ENCODE measurements around the gene DIP2C.

DIP2C gene

GRCh38 chr10:508726-509125, 180.7 kb downstream of the DIP2C start:
- no peak for DNase-seq

DNA sequence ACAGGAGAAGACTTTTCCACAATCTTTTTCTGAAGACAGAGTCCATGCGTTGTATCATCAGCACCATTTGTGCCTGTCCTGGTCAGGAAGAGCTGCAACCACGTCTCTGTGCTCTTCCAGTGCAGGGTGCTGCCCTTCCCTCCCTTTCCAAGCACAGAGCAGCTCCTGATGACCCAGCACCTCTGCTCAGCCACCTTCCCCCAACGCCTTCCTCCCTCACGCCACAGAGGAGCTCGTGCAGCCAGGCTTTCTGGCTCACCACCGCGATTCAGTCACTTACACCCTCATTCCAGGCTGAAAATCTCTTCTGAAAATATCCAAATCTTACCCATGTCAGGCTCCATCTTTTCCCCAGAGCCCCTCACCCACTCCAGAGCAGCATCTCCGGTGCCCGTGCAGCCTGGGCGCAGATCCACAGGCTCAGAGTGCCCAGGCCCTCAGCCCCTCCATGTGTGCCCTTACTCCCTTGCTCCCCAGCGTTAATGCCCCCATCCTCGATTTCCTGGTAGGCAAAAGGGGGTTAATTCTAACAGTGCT, 181.5 kb downstream of the DIP2C start:
- DNase-seq: no peak

DNA sequence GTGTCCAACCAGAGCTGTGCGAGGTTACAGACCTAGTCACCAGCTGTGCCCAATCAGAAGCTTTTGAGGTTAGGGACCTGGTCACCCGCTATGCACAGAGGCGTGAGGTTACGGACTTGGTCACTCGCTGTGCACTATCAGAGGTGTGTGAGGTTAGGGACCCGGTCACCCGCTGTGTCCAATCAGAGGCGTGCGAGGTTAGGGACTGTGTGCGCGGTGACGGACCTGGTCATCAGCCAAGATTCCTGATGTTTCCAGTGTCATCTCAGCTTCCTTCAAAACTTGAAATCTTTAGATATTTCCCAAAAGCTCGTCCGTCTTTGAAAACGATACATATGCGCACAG, 182.1 kb downstream of the DIP2C start:
- DNase-seq: no peak

- no peak for DNase-seq
Measured at GRCh38 chr10:506451-507354, 182.8 kb downstream of the DIP2C start.

GRCh38 chr10:505419-505818, 184.0 kb downstream of the DIP2C start:
- no peak for DNase-seq

DNA sequence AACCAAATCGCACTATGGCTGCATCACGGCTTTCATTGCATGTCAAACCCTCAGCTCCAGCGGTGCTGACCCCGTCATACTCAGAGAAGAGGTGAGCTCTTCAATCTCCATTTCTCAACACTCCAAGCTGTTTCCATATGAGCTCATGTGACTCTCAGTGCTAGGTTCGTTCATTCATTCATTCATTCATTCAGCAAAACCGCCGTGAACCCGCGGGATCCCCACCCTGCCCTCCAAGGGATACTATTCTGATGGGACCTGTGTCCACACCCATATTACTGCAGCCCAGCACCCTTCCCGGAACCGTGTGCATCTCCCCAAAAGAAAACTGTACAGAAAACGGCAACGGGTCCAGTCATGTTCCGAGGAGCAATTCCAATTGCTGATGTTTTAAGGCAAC, 184.7 kb downstream of the DIP2C start:
- no peak for DNase-seq

- no peak for DNase-seq
Measured at GRCh38 chr10:504121-504611, 185.3 kb downstream of the DIP2C start.

GRCh38 chr10:501596-501995, 187.9 kb downstream of the DIP2C start:
- DNase-seq: no peak

DNA sequence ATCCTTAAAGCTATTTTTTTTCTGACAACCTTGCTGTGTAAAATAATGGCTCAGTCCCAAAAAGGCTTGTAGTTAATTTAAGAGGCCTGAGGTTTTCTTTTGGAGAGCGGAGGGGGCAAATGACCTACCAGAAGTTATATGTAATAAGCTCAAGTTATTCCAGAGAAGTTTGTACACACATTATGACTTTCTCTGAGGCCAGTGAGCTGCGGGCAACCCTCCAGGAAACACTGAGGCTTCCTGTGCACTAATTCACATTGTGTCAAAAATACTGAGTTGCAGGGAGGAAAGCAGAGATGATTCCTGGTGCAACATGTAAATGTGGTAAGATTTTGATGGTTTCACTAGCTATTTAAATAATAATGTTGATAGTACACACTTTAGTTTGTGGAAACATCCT, 188.6 kb downstream of the DIP2C start:
- DNase-seq: no peak

- DNase-seq: no peak
Measured at GRCh38 chr10:499991-500390, 189.5 kb downstream of the DIP2C start.

DNA sequence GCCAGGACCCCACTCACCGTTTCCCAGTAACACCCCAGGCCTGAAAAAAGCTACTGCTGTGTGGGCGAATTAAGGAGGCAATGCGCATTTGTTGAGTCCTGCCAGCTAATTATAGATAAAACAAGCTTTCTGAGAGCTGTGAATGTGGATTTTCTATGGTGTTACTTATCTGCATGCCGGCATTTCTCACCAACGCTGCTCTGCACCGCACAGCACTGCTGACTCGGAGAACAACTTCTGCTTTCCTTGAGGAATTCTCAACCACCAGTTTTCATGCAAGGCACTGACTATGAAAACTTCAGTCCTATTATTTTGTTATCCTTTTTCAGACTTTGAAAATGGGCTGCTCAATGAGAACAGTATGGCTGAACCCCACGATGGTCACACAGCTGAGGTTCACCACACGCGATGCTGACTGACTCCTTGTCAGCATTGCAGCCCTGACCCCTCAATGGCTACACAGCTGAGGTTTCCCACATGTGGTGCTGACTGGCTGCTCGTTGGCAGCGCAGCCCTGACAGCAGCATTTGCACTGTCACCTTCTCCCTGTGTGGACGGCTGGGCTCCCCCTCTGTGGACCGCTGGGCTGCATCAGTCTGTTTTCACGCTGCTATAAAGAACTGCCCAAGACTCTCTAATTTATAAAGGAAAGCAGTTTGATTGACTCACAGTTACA, 190.6 kb downstream of the DIP2C start:
- no peak for DNase-seq

GRCh38 chr10:497898-498451, 191.5 kb downstream of the DIP2C start:
- DNase-seq: no peak

GRCh38 chr10:497289-497688, 192.2 kb downstream of the DIP2C start:
- no peak for DNase-seq

DNA sequence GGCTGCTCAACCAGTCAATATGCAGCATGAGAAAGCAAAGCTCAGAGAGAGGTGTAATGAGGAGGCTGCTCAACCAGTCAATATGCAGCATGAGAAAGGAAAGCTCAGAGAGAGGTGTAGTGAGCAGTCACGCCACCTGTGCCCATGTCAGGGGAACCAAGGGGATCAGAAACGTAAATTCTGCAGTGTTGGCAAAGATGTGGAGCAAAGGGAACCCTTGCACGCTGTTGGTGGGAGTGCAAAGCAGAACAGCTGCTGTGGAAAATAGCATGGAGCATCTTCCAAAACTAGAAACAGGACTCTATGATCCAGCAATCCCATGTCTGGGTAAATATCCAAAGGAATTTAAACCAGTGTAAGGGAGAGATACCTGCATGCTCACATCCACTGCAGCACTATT, 194.9 kb downstream of the DIP2C start:
- DNase-seq: no peak

- DNase-seq: no peak
Measured at GRCh38 chr10:494149-494542, 195.3 kb downstream of the DIP2C start.

GRCh38 chr10:493391-494148, 195.9 kb downstream of the DIP2C start:
- no peak for DNase-seq

- no peak for DNase-seq
Measured at GRCh38 chr10:492836-493235, 196.6 kb downstream of the DIP2C start.

DNA sequence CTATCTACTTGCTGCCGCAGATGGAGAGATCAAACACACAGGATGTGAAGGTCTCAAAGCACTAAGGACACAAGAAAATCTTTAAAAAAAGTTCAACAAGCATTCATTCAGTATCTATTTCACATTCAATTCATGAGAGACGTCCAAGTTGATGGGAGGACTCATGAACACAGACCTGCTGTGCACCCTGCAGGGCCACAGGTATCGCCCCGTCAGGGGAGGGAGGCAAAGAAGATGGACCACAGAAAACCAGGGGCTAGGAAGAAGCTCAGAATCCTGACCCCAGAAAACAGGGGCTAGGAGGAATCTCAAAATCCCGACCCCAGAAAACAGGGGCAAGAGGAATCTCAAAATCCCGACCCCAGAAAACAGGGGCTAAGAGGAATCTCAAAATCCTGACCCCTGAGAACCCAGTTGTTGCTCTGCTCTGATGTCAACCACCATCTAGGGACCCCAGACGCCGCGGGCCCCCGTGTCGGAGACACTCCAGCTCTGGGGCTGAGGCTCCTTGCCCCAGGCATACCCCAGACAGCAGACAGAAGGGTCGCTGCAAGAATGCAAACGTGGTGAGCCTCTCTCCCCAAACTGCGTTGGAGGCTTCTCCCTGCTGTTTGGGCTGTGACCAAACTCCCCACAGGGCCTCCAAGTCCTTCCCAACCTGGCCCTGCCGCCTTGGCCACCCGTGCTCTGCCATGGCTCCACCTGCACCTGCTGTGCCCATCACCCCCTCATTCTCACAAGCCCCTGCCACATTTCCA, 197.6 kb downstream of the DIP2C start:
- DNase-seq: no peak

GRCh38 chr10:490891-491571, 198.4 kb downstream of the DIP2C start:
- no peak for DNase-seq

GRCh38 chr10:490256-490655, 199.2 kb downstream of the DIP2C start:
- no peak for DNase-seq

DNA sequence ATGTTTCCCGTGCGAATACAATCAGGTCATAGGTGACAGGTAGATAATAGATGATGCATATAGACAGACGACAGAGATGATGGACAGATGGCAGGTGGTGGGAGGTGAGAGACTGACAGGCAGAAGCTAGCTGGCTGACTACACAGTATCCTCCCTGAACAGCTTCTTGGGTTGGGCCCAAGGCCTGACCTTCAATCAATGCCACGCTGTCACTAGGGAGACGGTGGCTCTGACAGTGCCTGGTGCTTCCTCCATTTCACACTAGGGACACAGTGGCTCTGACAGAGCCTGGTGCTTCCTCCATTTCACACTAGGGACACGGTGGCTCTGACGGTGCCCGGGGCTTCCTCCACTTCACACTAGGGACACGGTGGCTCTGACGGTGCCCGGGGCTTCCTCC, 200.1 kb downstream of the DIP2C start:
- no peak for DNase-seq

GRCh38 chr10:488933-489215, 200.6 kb downstream of the DIP2C start:
- no peak for DNase-seq
